Heart right ventricle (tissue), 16 donors: Measurements from ENCODE around the gene ARFGEF3. TPM values are rescaled to one million over a fixed set of nuclear protein-coding genes. Genes with fewer than 3 reads are reported as not detected.
"Not testable (repeated sequence)": the region's sequence is repeated elsewhere in the genome, so short reads cannot be mapped to it uniquely, and the experiment has no call there.

Experiments used
- ATAC-seq, 8 donors: fragments of 200-7000 bp; cut with Tn5 transposase; one replicate each; pipeline ENCODE4 v1.9.1; 2020; ENCODE audit warnings: mild to moderate bottlenecking in 8 of 8, moderate library complexity in 8 of 8, moderate number of reproducible peaks in 1 of 8
- DNase-seq, 2 donors: peaks; one replicate each; pipeline ENCODE4 v3.0.0-alpha.2; 2020
- H3K27ac ChIP-seq, 10 donors: fragments of 200-600 bp; sonication (generic) in 2 of 10; one replicate each; pipeline versions ENCODE4 v1.5.0 to v1.8.0; 2020 to 2022; ENCODE audit warnings: mild to moderate bottlenecking in 3 of 10
- H3K27me3 ChIP-seq, 7 donors: fragments of 200-600 bp; one replicate each; pipeline ENCODE4 v1.8.0; 2021 to 2022; ENCODE audit warnings: mild to moderate bottlenecking in 2 of 7
- H3K36me3 ChIP-seq, 9 donors: fragments of 200-600 bp; sonication (generic) in 1 of 9; one replicate each; pipeline versions ENCODE4 v1.5.0 to v1.8.0; 2020 to 2022; ENCODE audit warnings: mild to moderate bottlenecking in 2 of 9
- H3K4me1 ChIP-seq, 9 donors: fragments of 200-600 bp; sonication (generic) in 1 of 9; one replicate each; pipeline versions ENCODE4 v1.5.0 to v1.8.0; 2020 to 2022; ENCODE audit warnings: mild to moderate bottlenecking in 4 of 9
- H3K4me3 ChIP-seq, 10 donors: fragments of 200-600 bp; sonication (generic) in 2 of 10; one replicate each; pipeline versions ENCODE4 v1.5.0 to v1.8.0; 2020 to 2022; ENCODE audit warnings: mild to moderate bottlenecking in 7 of 10, moderate library complexity in 2 of 10
- H3K9me3 ChIP-seq, 11 donors: fragments of 200-600 bp in 10 of 11; sonication (generic) in 2 of 11; one replicate each; pipeline versions ENCODE4 v1.5.0 to v1.8.0; 2013 to 2022; ENCODE audit warnings: mild to moderate bottlenecking in 2 of 11, control low read depth in 1 of 11, moderate library complexity in 1 of 11
- WGBS, 2 donors: extraction: QIAGEN DNeasy Blood & Tissue Kit; methylation state at CpG; one replicate each; pipeline ENCODE4 v1.1.7; 2013; ENCODE audit warnings: inconsistent platforms in 1 of 2; 5-methylcytosine and 5-hydroxymethylcytosine counted together
- intact Hi-C, 10 donors: fragments of 100-400 bp; cut with DNase I; formaldehyde crosslinking; loops; one replicate each; pipeline versions ENCODE4 v1.11.1 to v1.14.2; 2022
- polyA plus RNA-seq, 2 donors: library from polyadenylated mRNA; stranded (reverse); fragments of 200-250 nt; gene quantifications; one replicate each; pipeline ENCODE4 v1.2.3, GENCODE V29; 2013
- total RNA-seq, 10 donors: library from RNA; stranded (reverse); fragmentation: NEBNext Ultra II Directional in 3 of 10; extraction: Animal tissue kit (Norgen Biotek cat#: 25700) in 3 of 10; gene quantifications; one replicate each; pipeline versions ENCODE4 v1.2.1 to v1.2.4, GENCODE V29; 2021 to 2023
- TF ChIP-seq, protein P1 (sequence below), 9 donors: fragments of 200-600 bp; sonication (generic) in 2 of 9; IDR thresholded peaks; one replicate each; pipeline versions ENCODE4 v1.5.0 to v1.8.0; 2021 to 2022; ENCODE audit warnings: antibody characterized with exemption in 9 of 9, mild to moderate bottlenecking in 5 of 9, moderate library complexity in 1 of 9
- donor health status: Arrhythmogenic right ventricular cardiomyopathy.
- donor health status: ischemic (EF 13 %, LVEDD 7.1; RV severe dilation, severe dysfunction).
- donor health status: healthy with polysubstance abuse.
- donor health status: DM: no; HTN: yes; CAD: no.
- donor health status: DM: no; HTN: no; CAD: no.
- donor health status: ischemic (EF 25% LVEDD 6.9; RV normal size, moderate dysfunction).
- donor health status: ischemic (EF 25% LVEDD 5.7; RV mildly dilated, moderate dysfunction).
- donor health status: healthy.
- donor health status: DM: yes; HTN: yes; CAD: no.
- donor health status: Ischemic cardiomyopathy.
- donor health status: ischemic (EF 35%, LVEDD 5.7; RV mildly dilated, moderate dysfunction).
- donor health status: nonischemic (EF 11% LVEDD 7.7; RV severe dilation, severe dysfunction).
- donor health status: DM: yes; HTN: yes; CAD: no.
- donor health status: PGD.
- donor health status: ischemic (EF 29% LVEDD 5.4; RV normal size, mild dysfunction).
- donor health status: nonischemic (EF 23%, LVEDD 6.1; RV moderate dilation, normal function).

The ARFGEF3 gene
- total and polyA plus RNA-seq, 12 donors, result 0.33 to 11.1 (median 3.3) TPM

DNA sequence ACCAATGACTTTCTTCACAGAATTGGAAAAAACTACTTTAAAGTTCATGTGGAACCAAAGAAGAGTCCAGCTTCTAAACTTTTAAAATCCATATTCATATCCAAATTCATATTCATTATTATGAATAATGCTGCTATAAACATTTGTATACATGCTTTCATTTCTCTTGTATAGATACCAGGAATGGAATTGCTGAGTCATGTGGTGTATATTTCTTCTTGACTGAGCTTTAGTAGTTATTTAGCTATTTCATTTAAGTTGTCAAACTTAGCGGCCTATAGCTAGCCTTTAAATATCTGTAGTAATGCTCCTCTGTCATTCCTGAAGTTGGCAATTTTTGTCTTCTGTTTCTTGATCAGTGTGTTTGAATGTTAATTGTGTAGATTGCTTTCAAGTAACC lies 196.2 kb downstream of the ARFGEF3 start:
- 93 to 96% methylated on average over 1 of the region's 1 CpG for WGBS, 2 donors
- TF ChIP-seq, protein P1, sequence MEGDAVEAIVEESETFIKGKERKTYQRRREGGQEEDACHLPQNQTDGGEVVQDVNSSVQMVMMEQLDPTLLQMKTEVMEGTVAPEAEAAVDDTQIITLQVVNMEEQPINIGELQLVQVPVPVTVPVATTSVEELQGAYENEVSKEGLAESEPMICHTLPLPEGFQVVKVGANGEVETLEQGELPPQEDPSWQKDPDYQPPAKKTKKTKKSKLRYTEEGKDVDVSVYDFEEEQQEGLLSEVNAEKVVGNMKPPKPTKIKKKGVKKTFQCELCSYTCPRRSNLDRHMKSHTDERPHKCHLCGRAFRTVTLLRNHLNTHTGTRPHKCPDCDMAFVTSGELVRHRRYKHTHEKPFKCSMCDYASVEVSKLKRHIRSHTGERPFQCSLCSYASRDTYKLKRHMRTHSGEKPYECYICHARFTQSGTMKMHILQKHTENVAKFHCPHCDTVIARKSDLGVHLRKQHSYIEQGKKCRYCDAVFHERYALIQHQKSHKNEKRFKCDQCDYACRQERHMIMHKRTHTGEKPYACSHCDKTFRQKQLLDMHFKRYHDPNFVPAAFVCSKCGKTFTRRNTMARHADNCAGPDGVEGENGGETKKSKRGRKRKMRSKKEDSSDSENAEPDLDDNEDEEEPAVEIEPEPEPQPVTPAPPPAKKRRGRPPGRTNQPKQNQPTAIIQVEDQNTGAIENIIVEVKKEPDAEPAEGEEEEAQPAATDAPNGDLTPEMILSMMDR (IDR thresholded peaks at IDR 0.05), result no peak
- Histone ChIP-seq H3K36me3 (no peaks in the 10 kb centered on the region), H3K27me3 (no peaks in the 10 kb centered on the region), H3K27ac (no peak overlapping the region), H3K9me3 (peaks cover 0 to 3% (median 0%) of the 10 kb centered on the region in 11 donors), H3K4me3 (no peak overlapping the region), H3K4me1 (no peaks in the 10 kb centered on the region)
- ATAC-seq (no peak), DNase-seq (no peak)
- intact Hi-C loops, result no loop called here

- DNase-seq, ATAC-seq, H3K27ac ChIP-seq, H3K4me3 ChIP-seq, intact Hi-C loops, H3K36me3 ChIP-seq, H3K27me3 ChIP-seq, H3K9me3 ChIP-seq: not testable (repeated sequence)
- WGBS, 2 donors, result 95 to 96% methylated on average over 8 of the region's 8 CpGs
- peaks cover 0 to 19% (median 0%) of the 10 kb centered on the region in 9 donors for H3K4me1 ChIP-seq
Observed at GRCh38 chr6:138368684-138369083, 206.9 kb downstream of the ARFGEF3 start.

- no peaks in the 10 kb centered on the region for H3K36me3 ChIP-seq
- peaks cover 0 to 5% (median 0%) of the 10 kb centered on the region in 11 donors for H3K9me3 ChIP-seq
- 79 to 85% methylated on average over 9 of the region's 9 CpGs for WGBS, 2 donors
- DNase-seq (no peak), ATAC-seq (no peak)
- no peak overlapping the region for H3K27ac ChIP-seq
- H3K27me3 ChIP-seq, result no peaks in the 10 kb centered on the region
- TF ChIP-seq, protein P1 (IDR thresholded peaks at IDR 0.05), result no peak
- H3K4me1 ChIP-seq, result peaks cover 0 to 19% (median 0%) of the 10 kb centered on the region in 9 donors
- no peak overlapping the region for H3K4me3 ChIP-seq
- intact Hi-C loops, result no loop called here
Observed at GRCh38 chr6:138370631-138371451, 209.1 kb downstream of the ARFGEF3 start.

GRCh38 chr6:138371452-138371711 lies 209.6 kb downstream of the ARFGEF3 start:
- DNase-seq (no peak), ATAC-seq (no peak)
- peaks cover 0 to 19% (median 0%) of the 10 kb centered on the region in 9 donors for H3K4me1 ChIP-seq
- no peaks in the 10 kb centered on the region for H3K36me3 ChIP-seq
- peaks cover 0 to 5% (median 0%) of the 10 kb centered on the region in 11 donors for H3K9me3 ChIP-seq
- TF ChIP-seq, protein P1 (IDR thresholded peaks at IDR 0.05), result no peak
- H3K27ac ChIP-seq, result no peak overlapping the region
- H3K4me3 ChIP-seq, result no peak overlapping the region
- 64 to 65% methylated on average over 3 of the region's 3 CpGs for WGBS, 2 donors
- intact Hi-C loops, result no loop called here
- no peaks in the 10 kb centered on the region for H3K27me3 ChIP-seq

- Histone ChIP-seq H3K4me3 (no peak overlapping the region), H3K27ac (no peak overlapping the region), H3K36me3 (no peaks in the 10 kb centered on the region), H3K9me3 (peaks cover 0 to 5% (median 0%) of the 10 kb centered on the region in 11 donors), H3K4me1 (peaks cover 0 to 19% (median 0%) of the 10 kb centered on the region in 9 donors), H3K27me3 (no peaks in the 10 kb centered on the region)
- WGBS, 2 donors, result 45 to 51% methylated on average over 3 of the region's 3 CpGs
- TF ChIP-seq, protein P1 (IDR thresholded peaks at IDR 0.05), result no peak
- intact Hi-C loops, result no loop called here
- ATAC-seq, result no peak
- no peak for DNase-seq
Observed at GRCh38 chr6:138371720-138372119, 210.0 kb downstream of the ARFGEF3 start.
